ENCODE data around the gene UMAD1. TPM values are rescaled to one million over a fixed set of nuclear protein-coding genes. Genes with fewer than 3 reads are reported as not detected.

Gene UMAD1
- total RNA-seq, 4 donors from 2014 or later: 6.1 to 11.2 (median 9.3) TPM

DNA sequence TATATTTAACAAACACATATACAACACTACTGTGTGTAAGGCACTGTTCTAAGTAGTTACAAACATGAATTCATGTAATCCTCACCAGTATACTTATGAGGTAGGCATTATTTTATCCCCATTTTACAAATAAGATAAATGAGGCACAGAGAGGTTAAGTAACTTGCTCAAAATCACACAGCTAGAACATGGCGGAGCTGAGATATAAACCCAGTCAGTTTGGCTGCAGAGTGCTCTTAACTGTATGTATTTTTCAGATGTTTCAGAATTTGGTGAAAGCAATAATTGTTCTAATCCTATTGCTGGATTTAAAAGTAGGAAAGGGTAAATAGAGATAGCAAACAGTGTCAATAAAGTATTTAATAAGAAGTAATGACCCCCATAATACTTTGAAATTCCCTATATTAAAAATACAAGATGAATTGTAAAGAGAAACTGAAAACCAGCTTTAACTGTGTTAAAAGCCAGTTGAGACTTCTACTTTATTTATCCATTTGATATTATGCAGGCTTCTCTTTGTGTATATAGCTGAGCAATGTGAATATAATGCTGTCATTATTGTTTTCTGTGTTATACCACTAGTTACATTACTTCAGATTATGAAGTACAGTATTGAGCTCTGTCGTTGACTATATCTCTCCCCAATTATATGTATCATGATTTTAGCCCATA is 110.2 kb downstream of the UMAD1 start:
- no peaks in the 10 kb centered on the region for H3K36me3 ChIP-seq
- H3K9me3 ChIP-seq: no peaks in the 10 kb centered on the region
- TF ChIP-seq POLR2A (IDR thresholded peaks at IDR 0.05; ENCODE audit: low read depth) (no peak), POLR2AphosphoS5 (IDR thresholded peaks at IDR 0.05) (no peak)
- H3K4me1 ChIP-seq: peaks cover 12 to 17% (median 13%) of the 10 kb centered on the region in 4 donors
- no peak overlapping the region for H3K27ac ChIP-seq (replicated peaks in 1 of 4)
- DNase-seq (ENCODE audit: extremely low spot score): no peak
- intact Hi-C loops (cut with DNase I): no loop called here
- H3K27me3 ChIP-seq: no peaks in the 10 kb centered on the region
- H3K4me3 ChIP-seq: no peak overlapping the region
- WGBS: 60% methylated on average over 2 of the region's 2 CpGs

GRCh38 chr7:7751243-7752092 is 110.9 kb downstream of the UMAD1 start:
- TF ChIP-seq CTCF (IDR thresholded peaks at IDR 0.05): no peak
- no peak for TF ChIP-seq POLR2A (IDR thresholded peaks at IDR 0.05; ENCODE audit: low read depth)
- no peak for TF ChIP-seq EP300 (IDR thresholded peaks at IDR 0.05)
- TF ChIP-seq POLR2AphosphoS5 (IDR thresholded peaks at IDR 0.05): no peak
- intact Hi-C loops (cut with DNase I): no loop called here
- no peaks in the 10 kb centered on the region for H3K27me3 ChIP-seq
- 96% methylated on average over 3 of the region's 3 CpGs for WGBS
- H3K36me3 ChIP-seq: no peaks in the 10 kb centered on the region
- H3K9me3 ChIP-seq: no peaks in the 10 kb centered on the region
- H3K27ac ChIP-seq (replicated peaks in 1 of 4): no peak overlapping the region
- no peak overlapping the region for H3K4me3 ChIP-seq
- no peak for DNase-seq (ENCODE audit: extremely low spot score)
- H3K4me1 ChIP-seq: peaks cover 6 to 12% (median 11%) of the 10 kb centered on the region in 4 donors

- H3K9me3 ChIP-seq: no peaks in the 10 kb centered on the region
- H3K4me1 ChIP-seq: peaks cover 0 to 15% (median 9%) of the 10 kb centered on the region in 4 donors
- intact Hi-C loops (cut with DNase I): loop anchor here (5.0 kb wide), 1 partner anchor 74 kb away; no protein-coding TSS in a partner anchor
- no peaks in the 10 kb centered on the region for H3K36me3 ChIP-seq
- H3K27ac ChIP-seq (replicated peaks in 1 of 4): no peak overlapping the region
- no peak for TF ChIP-seq POLR2AphosphoS5 (IDR thresholded peaks at IDR 0.05)
- TF ChIP-seq CTCF (IDR thresholded peaks at IDR 0.05): no peak
- TF ChIP-seq POLR2A (IDR thresholded peaks at IDR 0.05; ENCODE audit: low read depth): no peak
- no peak for TF ChIP-seq EP300 (IDR thresholded peaks at IDR 0.05)
- H3K4me3 ChIP-seq: no peak overlapping the region
- no peaks in the 10 kb centered on the region for H3K27me3 ChIP-seq
- DNase-seq (ENCODE audit: extremely low spot score): no peak
- whole genome bisulfite sequencing: 86% methylated on average over 3 of the region's 3 CpGs
Measured at GRCh38 chr7:7756577-7756976, 116.0 kb downstream of the UMAD1 start.

- Histone ChIP-seq H3K4me3 (no peak overlapping the region), H3K4me1 (peaks cover under 1 to 22% (median 14%) of the 10 kb centered on the region in 4 donors), H3K27me3 (no peaks in the 10 kb centered on the region), H3K27ac (replicated peaks in 1 of 4) (no peak overlapping the region), H3K9me3 (no peaks in the 10 kb centered on the region), H3K36me3 (no peaks in the 10 kb centered on the region)
- intact Hi-C loops (cut with DNase I): loop anchor here (5.0 kb wide), 1 partner anchor 75 kb away; no protein-coding TSS in a partner anchor
- TF ChIP-seq EP300 (IDR thresholded peaks at IDR 0.05): no peak
- TF ChIP-seq POLR2AphosphoS5 (IDR thresholded peaks at IDR 0.05): no peak
- no peak for TF ChIP-seq POLR2A (IDR thresholded peaks at IDR 0.05; ENCODE audit: low read depth)
- no peak for TF ChIP-seq CTCF (IDR thresholded peaks at IDR 0.05)
- WGBS: 65% methylated on average over 4 of the region's 4 CpGs
- DNase-seq (ENCODE audit: extremely low spot score): no peak
Measured at GRCh38 chr7:7757576-7757975, 117.0 kb downstream of the UMAD1 start.

GRCh38 chr7:7761340-7761973 is 120.9 kb downstream of the UMAD1 start:
- TF ChIP-seq CTCF (IDR thresholded peaks at IDR 0.05) (peak; percentile 31 to 39 (median 31)), EP300 (IDR thresholded peaks at IDR 0.05) (no peak), POLR2A (IDR thresholded peaks at IDR 0.05; ENCODE audit: low read depth) (no peak)
- no peaks in the 10 kb centered on the region for H3K27me3 ChIP-seq
- intact Hi-C loops (cut with DNase I): no loop called here
- H3K9me3 ChIP-seq: no peaks in the 10 kb centered on the region
- H3K4me3 ChIP-seq: peak overlapping the region; percentile 41 to 55 (median 50)
- no peak for DNase-seq (ENCODE audit: extremely low spot score)
- WGBS: 40% methylated on average over 5 of the region's 5 CpGs
- peaks cover 3 to 37% (median 21%) of the 10 kb centered on the region in 4 donors for H3K4me1 ChIP-seq
- peak overlapping the region; percentile 35 to 65 (median 55) for H3K27ac ChIP-seq (replicated peaks in 1 of 4)
- no peaks in the 10 kb centered on the region for H3K36me3 ChIP-seq
